IMR-90 (cell line): ENCODE results near the gene BDKRB1.

ENCODE experiments used
- CHD1 ChIP-seq: IDR thresholded peaks from 2 replicates; pipeline ENCODE4 v1.6.1; 2012; ENCODE audit warnings: low read depth, low read length, improper control_type of control experiment
- FOS ChIP-seq: fragments of 150-350 bp; IDR thresholded peaks from 2 replicates; pipeline ENCODE4 v1.6.1; 2016; ENCODE audit warnings: low read depth, low read length
- POLR2A ChIP-seq: IDR thresholded peaks from 2 replicates; pipeline ENCODE4 v1.6.1; 2012; ENCODE audit warnings: mild to moderate bottlenecking, low read depth, low read length
- RCOR1 ChIP-seq: IDR thresholded peaks from 2 replicates; pipeline ENCODE4 v1.6.1; 2012; ENCODE audit warnings: mild to moderate bottlenecking, low read length, improper control_type of control experiment; ENCODE audit not compliant: insufficient replicate concordance
- TF ChIP-seq, protein P1 (sequence below): conservative IDR thresholded peaks from 2 replicates; pipeline ENCODE4 v1.5.1; 2012; ENCODE audit warnings: mild to moderate bottlenecking, low read depth, low read length, improper control_type of control experiment

DNA sequence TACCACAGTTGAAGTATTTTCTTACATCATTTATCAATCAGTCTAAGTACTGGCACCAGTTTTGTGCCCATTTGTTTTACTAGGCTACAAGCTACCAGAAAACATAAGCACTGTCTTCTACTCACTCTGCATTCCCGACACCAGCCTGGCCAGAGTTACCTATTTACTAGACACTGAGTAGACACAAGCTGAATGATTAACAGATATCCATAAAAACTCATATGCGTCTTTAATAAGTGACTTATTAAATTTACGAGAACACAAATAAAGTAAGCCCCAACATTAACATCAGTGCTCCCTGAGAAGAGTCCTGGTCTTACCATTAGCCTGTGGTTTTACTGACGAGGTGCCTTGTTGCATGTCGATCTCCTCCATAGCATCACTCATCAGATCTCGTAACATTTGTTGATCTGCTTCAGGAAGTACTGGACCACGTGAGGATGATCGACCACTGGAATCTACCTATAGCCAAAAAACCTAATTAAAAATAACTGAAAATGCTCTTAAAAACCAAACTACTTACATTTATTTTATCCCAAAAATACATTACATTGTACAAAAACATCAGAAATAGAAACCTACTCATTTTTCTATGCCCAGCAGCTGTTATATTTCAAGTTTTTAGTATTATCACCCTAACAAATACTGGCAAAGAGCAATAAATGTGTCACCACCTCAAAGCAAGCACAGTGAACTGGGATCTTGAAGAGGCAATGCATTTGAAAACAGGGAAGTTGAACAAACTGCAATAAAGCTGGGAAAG is 53.3 kb downstream of the BDKRB1 start:
- TF ChIP-seq, protein P1, sequence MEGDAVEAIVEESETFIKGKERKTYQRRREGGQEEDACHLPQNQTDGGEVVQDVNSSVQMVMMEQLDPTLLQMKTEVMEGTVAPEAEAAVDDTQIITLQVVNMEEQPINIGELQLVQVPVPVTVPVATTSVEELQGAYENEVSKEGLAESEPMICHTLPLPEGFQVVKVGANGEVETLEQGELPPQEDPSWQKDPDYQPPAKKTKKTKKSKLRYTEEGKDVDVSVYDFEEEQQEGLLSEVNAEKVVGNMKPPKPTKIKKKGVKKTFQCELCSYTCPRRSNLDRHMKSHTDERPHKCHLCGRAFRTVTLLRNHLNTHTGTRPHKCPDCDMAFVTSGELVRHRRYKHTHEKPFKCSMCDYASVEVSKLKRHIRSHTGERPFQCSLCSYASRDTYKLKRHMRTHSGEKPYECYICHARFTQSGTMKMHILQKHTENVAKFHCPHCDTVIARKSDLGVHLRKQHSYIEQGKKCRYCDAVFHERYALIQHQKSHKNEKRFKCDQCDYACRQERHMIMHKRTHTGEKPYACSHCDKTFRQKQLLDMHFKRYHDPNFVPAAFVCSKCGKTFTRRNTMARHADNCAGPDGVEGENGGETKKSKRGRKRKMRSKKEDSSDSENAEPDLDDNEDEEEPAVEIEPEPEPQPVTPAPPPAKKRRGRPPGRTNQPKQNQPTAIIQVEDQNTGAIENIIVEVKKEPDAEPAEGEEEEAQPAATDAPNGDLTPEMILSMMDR: no peak
- no peak for TF ChIP-seq CHD1
- TF ChIP-seq POLR2A: no peak
- no peak for TF ChIP-seq RCOR1
- no peak for TF ChIP-seq FOS
